Caco-2 (cell line): ENCODE measurements around the gene ZCCHC10. TPM values are rescaled to one million over a fixed set of nuclear protein-coding genes. Genes with fewer than 3 reads are reported as not detected.

ENCODE experiments used
- BruUV-seq: library from RNA; stranded (reverse); fragments of 400-500 nt; replicated peaks from 2 replicates; lab custom pipeline; 2021; lab: Mats Ljungman, UMichigan
- CTCF ChIA-PET: fragments of 300-600 bp; sonication (Branson Sonifier 250); formaldehyde crosslinking; loops from one replicate; lab custom pipeline; 2022; ENCODE audit warnings: antibody characterized with exemption; lab: Charles Lee
- POLR2A ChIA-PET: fragments of 300-600 bp; sonication (Branson Sonifier 250); formaldehyde crosslinking; loops from one replicate; lab custom pipeline; 2022; ENCODE audit warnings: antibody characterized with exemption; lab: Charles Lee
- DNase-seq, 2 experiments: peaks; one replicate each; pipeline versions ENCODE4 v3.0.0 to v3.0.0-alpha.2; 2020 to 2022
- H3K27me3 ChIP-seq: replicated peaks from 2 replicates; pipeline ENCODE4 v1.6.0; 2011; ENCODE audit warnings: low read length; ENCODE audit not compliant: control insufficient read depth, insufficient read depth
- H3K36me3 ChIP-seq: 2 replicates; pipeline ENCODE4 v1.5.1; 2011; ENCODE audit warnings: low read length; ENCODE audit not compliant: control insufficient read depth, insufficient read depth
- H3K4me1 ChIP-seq: fragments of 250-450 bp; sonication (Bioruptor Pico); 2 replicates; pipeline ENCODE4 v1.5.1; 2020; ENCODE audit warnings: mild to moderate bottlenecking
- H3K4me3 ChIP-seq: 2 replicates; pipeline ENCODE4 v1.5.1; 2011; ENCODE audit warnings: low read depth, mild to moderate bottlenecking, control low read depth, low read length
- H3K9me3 ChIP-seq: fragments of 250-450 bp; sonication (Bioruptor Pico); 2 replicates; pipeline ENCODE4 v1.5.1; 2020; ENCODE audit warnings: mild to moderate bottlenecking, moderate library complexity
- H3K27ac Mint-ChIP-seq: one replicate; pipeline ENCODE4 v1.8.0; 2022; ENCODE audit warnings: mixed read lengths; ENCODE audit not compliant: unreplicated experiment
- H3K27me3 Mint-ChIP-seq: one replicate; pipeline ENCODE4 v1.8.0; 2022; ENCODE audit warnings: mixed read lengths; ENCODE audit not compliant: insufficient read depth, unreplicated experiment
- H3K36me3 Mint-ChIP-seq: one replicate; pipeline ENCODE4 v1.8.0; 2022; ENCODE audit warnings: mild to moderate bottlenecking, mixed read lengths; ENCODE audit not compliant: insufficient read depth, unreplicated experiment
- H3K4me1 Mint-ChIP-seq: one replicate; pipeline ENCODE4 v1.8.0; 2022; ENCODE audit warnings: low read depth, mixed read lengths; ENCODE audit not compliant: unreplicated experiment
- H3K4me3 Mint-ChIP-seq: one replicate; pipeline ENCODE4 v1.8.0; 2022; ENCODE audit warnings: mild to moderate bottlenecking, moderate library complexity, mixed read lengths; ENCODE audit not compliant: unreplicated experiment
- H3K9me3 Mint-ChIP-seq: one replicate; pipeline ENCODE4 v1.8.0; 2022; ENCODE audit warnings: mixed read lengths; ENCODE audit not compliant: unreplicated experiment
- intact Hi-C: fragments of 100-400 bp; cut with micrococcal nuclease; formaldehyde crosslinking; loops from one replicate; pipeline ENCODE4 v1.10.0; 2022; ENCODE audit not compliant: unreplicated experiment
- total RNA-seq: library from RNA; stranded (reverse); gene quantifications from 2 replicates; pipeline ENCODE4 v1.2.3, GENCODE V29; 2022
- TF ChIP-seq, protein P1 (sequence below), 2 experiments: fragments of 200-600 bp in 1 of 2; IDR thresholded peaks; 1 replicate in 1 of 2; 2 replicates in 1 of 2; pipeline versions ENCODE4 v1.5.1 to v1.8.0; 2011 to 2022; ENCODE audit warnings: antibody characterized with exemption in 1 of 2, control low read depth in 1 of 2, inconsistent platforms in 1 of 2, low read depth in 1 of 2, low read length in 1 of 2, mild to moderate bottlenecking in 1 of 2, moderate library complexity in 1 of 2; ENCODE audit not compliant: insufficient read depth in 1 of 2, severe bottlenecking in 1 of 2, unreplicated experiment in 1 of 2

ZCCHC10 gene
- total RNA-seq, 1 experiment from 2014 or later: 32.9 TPM

DNA sequence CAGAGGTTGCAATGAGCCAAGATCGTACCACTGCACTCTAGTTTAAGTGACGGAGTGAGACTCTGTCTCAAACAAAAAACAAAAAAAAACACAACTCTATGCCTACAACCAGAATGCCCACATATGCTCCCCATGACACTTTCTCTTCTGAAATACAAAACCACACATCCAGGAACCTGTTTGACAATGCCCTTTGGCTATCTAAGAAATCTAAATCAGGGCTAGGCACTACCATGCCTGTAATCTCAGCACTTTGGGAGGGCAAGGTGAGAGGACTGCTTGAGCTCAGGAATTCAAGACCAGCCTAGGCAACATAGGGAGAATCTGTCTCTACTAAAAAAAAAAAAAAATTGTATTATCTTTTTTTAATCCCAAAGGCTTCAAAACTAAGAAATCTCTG is 73.5 kb downstream of the ZCCHC10 start:
- no peaks in the 10 kb centered on the region for H3K9me3 ChIP-seq
- peaks cover 24% of the 10 kb centered on the region for H3K4me1 ChIP-seq
- no TSS peak for BruUV-seq
- ChIA-PET POLR2A (interaction anchor here (0.7 kb wide), 1 partner anchor 11 kb away, joined by 4 read pairs; the partner anchor contains the start of gene AFF4), CTCF (no interaction called here)
- H3K4me3 Mint-ChIP-seq: no peak overlapping the region
- intact Hi-C loops: no loop called here
- no peak overlapping the region for H3K4me3 ChIP-seq
- H3K36me3 ChIP-seq: no peaks in the 10 kb centered on the region
- H3K4me1 Mint-ChIP-seq: peaks cover 15% of the 10 kb centered on the region
- H3K9me3 Mint-ChIP-seq: no peaks in the 10 kb centered on the region
- no peak for DNase-seq
- no peak overlapping the region for H3K27ac Mint-ChIP-seq
- TF ChIP-seq, protein P1, sequence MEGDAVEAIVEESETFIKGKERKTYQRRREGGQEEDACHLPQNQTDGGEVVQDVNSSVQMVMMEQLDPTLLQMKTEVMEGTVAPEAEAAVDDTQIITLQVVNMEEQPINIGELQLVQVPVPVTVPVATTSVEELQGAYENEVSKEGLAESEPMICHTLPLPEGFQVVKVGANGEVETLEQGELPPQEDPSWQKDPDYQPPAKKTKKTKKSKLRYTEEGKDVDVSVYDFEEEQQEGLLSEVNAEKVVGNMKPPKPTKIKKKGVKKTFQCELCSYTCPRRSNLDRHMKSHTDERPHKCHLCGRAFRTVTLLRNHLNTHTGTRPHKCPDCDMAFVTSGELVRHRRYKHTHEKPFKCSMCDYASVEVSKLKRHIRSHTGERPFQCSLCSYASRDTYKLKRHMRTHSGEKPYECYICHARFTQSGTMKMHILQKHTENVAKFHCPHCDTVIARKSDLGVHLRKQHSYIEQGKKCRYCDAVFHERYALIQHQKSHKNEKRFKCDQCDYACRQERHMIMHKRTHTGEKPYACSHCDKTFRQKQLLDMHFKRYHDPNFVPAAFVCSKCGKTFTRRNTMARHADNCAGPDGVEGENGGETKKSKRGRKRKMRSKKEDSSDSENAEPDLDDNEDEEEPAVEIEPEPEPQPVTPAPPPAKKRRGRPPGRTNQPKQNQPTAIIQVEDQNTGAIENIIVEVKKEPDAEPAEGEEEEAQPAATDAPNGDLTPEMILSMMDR (IDR thresholded peaks at IDR 0.05; ENCODE audit: insufficient read depth in 1 of 2, low read depth in 1 of 2, low read length in 1 of 2, severe bottlenecking in 1 of 2, unreplicated experiment in 1 of 2): no peak
- H3K27me3 ChIP-seq: no peaks in the 10 kb centered on the region
- H3K36me3 Mint-ChIP-seq: peaks cover 46% of the 10 kb centered on the region
- H3K27me3 Mint-ChIP-seq: no peaks in the 10 kb centered on the region

DNA sequence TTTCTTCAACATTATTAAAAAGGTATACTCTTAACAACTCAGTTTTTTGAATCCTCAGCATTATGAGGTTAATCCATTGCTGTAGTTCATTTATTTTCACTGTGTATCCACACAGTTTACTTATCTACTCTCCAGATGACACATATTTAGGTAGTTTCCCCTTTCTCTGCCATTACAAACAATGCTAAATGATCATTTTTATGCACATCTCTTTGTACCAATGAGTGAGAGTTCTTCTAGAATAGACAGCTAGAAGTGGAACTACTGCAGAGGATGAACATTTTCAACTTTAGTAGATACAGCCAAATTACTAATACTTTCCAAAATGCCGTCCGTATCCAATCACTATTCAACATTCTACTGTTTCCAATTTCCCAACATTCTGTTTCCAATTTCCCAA is 74.5 kb downstream of the ZCCHC10 start:
- H3K9me3 ChIP-seq: no peaks in the 10 kb centered on the region
- H3K4me1 ChIP-seq: peaks cover 30% of the 10 kb centered on the region
- TF ChIP-seq, protein P1 (IDR thresholded peaks at IDR 0.05; ENCODE audit: insufficient read depth in 1 of 2, low read depth in 1 of 2, low read length in 1 of 2, severe bottlenecking in 1 of 2, unreplicated experiment in 1 of 2): no peak
- POLR2A ChIA-PET: no interaction called here
- no peaks in the 10 kb centered on the region for H3K27me3 ChIP-seq
- intact Hi-C loops: no loop called here
- no peaks in the 10 kb centered on the region for H3K36me3 ChIP-seq
- CTCF ChIA-PET: interaction anchor here (0.7 kb wide), 1 partner anchor 131 kb away, joined by 3 read pairs; no protein-coding TSS in a partner anchor
- Mint-ChIP-seq H3K4me1 (peaks cover 20% of the 10 kb centered on the region), H3K9me3 (no peaks in the 10 kb centered on the region), H3K27me3 (no peaks in the 10 kb centered on the region), H3K4me3 (no peak overlapping the region), H3K36me3 (peaks cover 50% of the 10 kb centered on the region), H3K27ac (no peak overlapping the region)
- no peak overlapping the region for H3K4me3 ChIP-seq
- no peak for DNase-seq
- BruUV-seq: no TSS peak

DNA sequence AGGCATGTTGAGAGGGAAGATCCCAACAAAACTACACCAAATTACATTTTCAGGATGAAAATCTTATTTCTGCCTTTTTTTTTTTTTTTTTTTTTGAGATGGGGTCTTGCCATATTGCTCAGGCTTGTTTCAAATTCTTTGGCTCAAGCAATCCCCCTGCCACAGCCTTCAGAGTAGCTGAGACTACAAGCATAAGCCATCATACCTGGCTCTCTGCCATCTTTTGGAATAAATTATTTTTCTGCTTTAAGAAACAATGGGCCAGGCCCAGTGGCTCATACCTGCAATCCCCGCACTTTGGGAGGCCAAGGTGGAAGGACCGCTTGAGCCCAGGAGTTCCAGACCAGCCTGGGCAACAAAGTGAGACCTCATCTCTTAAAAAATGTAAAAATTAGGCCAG is 77.2 kb downstream of the ZCCHC10 start:
- intact Hi-C loops: no loop called here
- Mint-ChIP-seq H3K27ac (no peak overlapping the region), H3K4me1 (peaks cover 20% of the 10 kb centered on the region), H3K27me3 (no peaks in the 10 kb centered on the region), H3K36me3 (peaks cover 51% of the 10 kb centered on the region), H3K4me3 (no peak overlapping the region), H3K9me3 (no peaks in the 10 kb centered on the region)
- Histone ChIP-seq H3K27me3 (no peaks in the 10 kb centered on the region), H3K4me3 (no peak overlapping the region), H3K4me1 (peaks cover 25% of the 10 kb centered on the region), H3K9me3 (no peaks in the 10 kb centered on the region), H3K36me3 (no peaks in the 10 kb centered on the region)
- ChIA-PET CTCF (interaction anchor here (0.6 kb wide), 1 partner anchor 11 kb away, joined by 3 read pairs; no protein-coding TSS in a partner anchor), POLR2A (interaction anchor here (0.6 kb wide), 1 partner anchor 102 kb away, joined by 10 read pairs; no protein-coding TSS in a partner anchor)
- no peak for DNase-seq
- BruUV-seq: no TSS peak
- TF ChIP-seq, protein P1 (IDR thresholded peaks at IDR 0.05; ENCODE audit: insufficient read depth in 1 of 2, low read depth in 1 of 2, low read length in 1 of 2, severe bottlenecking in 1 of 2, unreplicated experiment in 1 of 2): no peak
